ENCODE results near the gene TDRD7.

GRCh38 chr9:97389249-97389648, 22.6 kb upstream of the TDRD7 start:
- TF ChIP-seq CTCF (conservative IDR thresholded peaks at IDR 0.05 in 1 of 2, IDR thresholded peaks at IDR 0.05 in 1 of 2; ENCODE audit: extremely low read depth in 1 of 2, insufficient read depth in 1 of 2, low read depth in 1 of 2, low read length in 2 of 2) (no peak), EZH2 (IDR thresholded peaks at IDR 0.05; ENCODE audit: borderline replicate concordance, low read length) (no peak)

Measured in mammary epithelial cell (primary cell).